Activated naive CD4-positive, alpha-beta T cell treated with anti-CD3 and anti-CD28 coated beads, Interleukin-2, amount 10 ng/mL, durations not matched to agents 7 days and 5 days (primary cell): Measurements from ENCODE around the gene SUPT4H1.

ENCODE experiments used
- CTCF ChIA-PET: fragments of 350-600 bp; sonication (Branson Sonifier 250); formaldehyde crosslinking; loops from one replicate; lab custom pipeline; 2021; ENCODE audit warnings: antibody characterized with exemption; lab: Charles Lee
- DNase-seq: peaks from one replicate; pipeline ENCODE4 v3.0.0-alpha.2; 2020
- H3K27ac Mint-ChIP-seq: one replicate; pipeline ENCODE4 v1.8.0; 2021; ENCODE audit warnings: mild to moderate bottlenecking, moderate library complexity, mixed read lengths
- H3K27me3 Mint-ChIP-seq: one replicate; pipeline ENCODE4 v1.8.0; 2021; ENCODE audit warnings: mild to moderate bottlenecking, mixed read lengths
- H3K36me3 Mint-ChIP-seq: one replicate; pipeline ENCODE4 v1.8.0; 2021; ENCODE audit warnings: mixed read lengths
- H3K4me1 Mint-ChIP-seq: one replicate; pipeline ENCODE4 v1.8.0; 2021; ENCODE audit warnings: mixed read lengths
- H3K4me3 Mint-ChIP-seq: one replicate; pipeline ENCODE4 v1.8.0; 2021; ENCODE audit warnings: mild to moderate bottlenecking, moderate library complexity, mixed read lengths
- H3K9me3 Mint-ChIP-seq: one replicate; pipeline ENCODE4 v1.8.0; 2021; ENCODE audit warnings: mixed read lengths

SUPT4H1 gene

DNA sequence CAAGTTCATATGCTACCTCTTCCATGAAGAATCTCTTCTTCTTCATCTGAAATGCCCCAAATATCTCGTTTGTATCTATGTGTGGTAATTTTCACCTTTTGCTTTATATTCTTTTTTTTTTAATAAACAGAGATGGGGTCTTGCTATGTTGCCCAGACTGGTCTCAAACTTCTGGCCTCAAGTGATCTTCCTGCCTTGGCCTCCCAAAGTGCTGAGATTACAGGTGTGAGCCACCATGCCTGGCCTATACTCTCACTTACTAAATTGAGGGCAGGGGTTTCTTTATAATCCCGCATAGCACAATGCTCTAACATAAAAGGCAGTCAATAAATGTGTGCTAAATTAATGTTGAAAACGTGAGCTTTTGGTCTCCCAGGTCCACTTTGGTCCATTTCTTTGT lies 34.7 kb upstream of the SUPT4H1 start:
- CTCF ChIA-PET = interaction anchor here (1.3 kb wide), 1 partner anchor 50 kb away, joined by 3 read pairs; no protein-coding TSS in a partner anchor
- H3K9me3 Mint-ChIP-seq = no peaks in the 10 kb centered on the region

DNA sequence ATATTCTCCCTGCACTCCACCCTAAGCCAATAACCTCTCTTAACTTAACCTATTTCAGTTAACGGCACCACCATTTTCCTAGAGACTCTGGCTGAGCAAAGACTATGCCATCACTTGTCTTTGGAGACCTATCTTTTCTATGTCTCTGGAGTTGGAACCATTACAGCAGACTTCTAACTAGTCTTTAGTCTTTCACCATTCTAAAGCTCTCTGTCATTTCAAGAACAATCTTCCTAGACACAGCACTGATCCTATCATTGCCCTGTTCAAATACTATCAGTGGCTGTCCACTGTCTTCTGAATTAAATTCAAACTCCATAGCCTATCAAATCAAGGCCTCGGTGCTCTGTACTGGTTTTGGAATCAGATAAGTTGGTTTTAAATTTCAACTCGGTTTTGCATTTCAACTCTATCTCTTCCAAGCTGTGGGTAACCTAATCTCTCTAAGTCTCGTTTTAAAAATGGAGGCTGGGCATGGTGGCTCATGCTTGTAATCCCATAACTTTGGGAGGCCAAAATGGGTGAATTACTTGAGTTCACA lies 33.4 kb upstream of the SUPT4H1 start:
- Mint-ChIP-seq H3K4me3 (no peak overlapping the region), H3K27me3 (no peaks in the 10 kb centered on the region), H3K27ac (no peak overlapping the region), H3K9me3 (no peaks in the 10 kb centered on the region), H3K36me3 (no peaks in the 10 kb centered on the region), H3K4me1 (peaks cover 28% of the 10 kb centered on the region)
- CTCF ChIA-PET = interaction anchor here (1.3 kb wide), 1 partner anchor 49 kb away, joined by 3 read pairs; no protein-coding TSS in a partner anchor
- no peak for DNase-seq

More for the DNA sequence above, 34.7 kb upstream of the SUPT4H1 start:
- H3K36me3 Mint-ChIP-seq = no peaks in the 10 kb centered on the region
- H3K4me3 Mint-ChIP-seq = no peak overlapping the region
- no peak overlapping the region for H3K27ac Mint-ChIP-seq
- DNase-seq = no peak
- peaks cover 18% of the 10 kb centered on the region for H3K4me1 Mint-ChIP-seq
- peaks cover 9% of the 10 kb centered on the region for H3K27me3 Mint-ChIP-seq

DNA sequence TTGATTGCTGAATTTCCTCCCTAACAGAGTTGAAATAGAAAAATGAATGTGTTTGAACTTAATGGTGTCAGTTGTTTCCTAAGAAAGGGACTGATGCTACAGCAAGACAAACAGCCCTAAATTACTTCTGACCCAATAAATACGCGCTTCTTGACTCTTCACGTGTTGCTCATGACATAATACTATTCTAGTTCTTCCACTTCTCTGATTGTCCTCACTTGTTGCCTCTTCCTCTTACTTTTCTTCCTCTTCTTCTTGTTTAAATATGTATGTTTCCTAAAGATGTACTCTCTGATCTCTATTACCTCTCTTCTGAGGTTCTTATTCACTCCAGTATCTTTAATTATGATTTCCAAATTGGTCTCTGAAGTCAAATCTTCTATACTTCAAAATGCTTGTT lies 32.9 kb upstream of the SUPT4H1 start:
- no peaks in the 10 kb centered on the region for H3K9me3 Mint-ChIP-seq
- H3K36me3 Mint-ChIP-seq = no peaks in the 10 kb centered on the region
- no peak overlapping the region for H3K4me3 Mint-ChIP-seq
- CTCF ChIA-PET = interaction anchor here (1.7 kb wide), 1 partner anchor 33 kb away, joined by 3 read pairs; the partner anchor contains the start of gene RNF43
- H3K27ac Mint-ChIP-seq = no peak overlapping the region
- H3K27me3 Mint-ChIP-seq = no peaks in the 10 kb centered on the region
- no peak for DNase-seq
- peaks cover 33% of the 10 kb centered on the region for H3K4me1 Mint-ChIP-seq

DNA sequence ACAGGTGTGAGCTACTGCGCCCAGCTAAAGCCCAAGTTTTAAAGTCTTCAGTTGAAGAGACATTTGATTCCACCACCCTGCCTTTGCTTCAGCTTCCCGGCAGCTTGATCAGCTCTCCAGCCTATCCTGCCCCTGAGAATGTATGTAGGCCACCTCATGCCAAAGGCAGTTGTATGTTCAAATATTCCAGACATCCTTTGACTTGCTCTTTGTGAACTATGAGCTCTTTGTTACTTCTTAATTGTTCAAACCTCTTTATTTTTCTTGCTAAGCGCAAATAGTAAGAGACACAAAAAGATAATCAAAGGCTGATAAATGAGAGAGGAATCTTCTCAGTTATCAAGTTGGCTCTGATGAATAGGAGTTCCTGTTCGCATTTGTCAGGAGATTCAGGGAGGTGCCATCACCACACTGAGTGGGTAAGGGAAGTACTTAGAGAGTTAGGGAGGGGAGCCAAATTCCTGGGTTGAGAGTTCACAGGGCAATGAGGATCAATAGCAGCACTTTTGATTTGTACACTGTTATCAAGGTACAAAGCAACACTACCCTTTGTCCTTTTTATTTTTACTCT lies 32.0 kb upstream of the SUPT4H1 start:
- CTCF ChIA-PET = interaction anchor here (1.0 to 1.7 kb wide), 4 partner anchors 17 to 67 kb away, joined by 3 to 6 read pairs (median 4); partner anchors contain the start of genes RNF43 and SUPT4H1
- Mint-ChIP-seq H3K27ac (no peak overlapping the region), H3K36me3 (no peaks in the 10 kb centered on the region), H3K4me3 (no peak overlapping the region), H3K9me3 (no peaks in the 10 kb centered on the region), H3K27me3 (no peaks in the 10 kb centered on the region), H3K4me1 (peaks cover 43% of the 10 kb centered on the region)
- DNase-seq = no peak

DNA sequence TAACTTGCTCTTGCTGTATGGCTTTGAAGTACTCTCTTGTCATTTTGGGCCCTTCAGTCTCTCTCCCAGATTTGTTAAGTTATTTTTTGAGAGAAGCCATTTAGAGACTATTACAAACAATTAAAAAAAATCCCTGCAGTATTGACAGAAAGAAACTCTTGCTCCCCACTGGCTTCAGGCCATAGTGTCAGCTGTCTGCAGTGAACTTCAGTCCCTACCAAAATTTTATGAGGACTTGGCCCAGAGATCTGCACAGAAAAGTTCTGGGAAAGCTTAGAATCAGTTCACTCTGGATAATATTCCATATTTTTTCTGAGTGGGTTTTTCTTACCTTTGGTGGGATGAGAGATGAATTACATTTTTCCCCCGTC lies 30.9 kb upstream of the SUPT4H1 start:
- no peaks in the 10 kb centered on the region for H3K27me3 Mint-ChIP-seq
- no peaks in the 10 kb centered on the region for H3K9me3 Mint-ChIP-seq
- no peak overlapping the region for H3K4me3 Mint-ChIP-seq
- H3K36me3 Mint-ChIP-seq = no peaks in the 10 kb centered on the region
- peaks cover 50% of the 10 kb centered on the region for H3K4me1 Mint-ChIP-seq
- H3K27ac Mint-ChIP-seq = peak overlapping the region; percentile 85
- CTCF ChIA-PET = interaction anchor here (1.4 kb wide), 1 partner anchor 78 kb away, joined by 3 read pairs; no protein-coding TSS in a partner anchor
- no peak for DNase-seq

DNA sequence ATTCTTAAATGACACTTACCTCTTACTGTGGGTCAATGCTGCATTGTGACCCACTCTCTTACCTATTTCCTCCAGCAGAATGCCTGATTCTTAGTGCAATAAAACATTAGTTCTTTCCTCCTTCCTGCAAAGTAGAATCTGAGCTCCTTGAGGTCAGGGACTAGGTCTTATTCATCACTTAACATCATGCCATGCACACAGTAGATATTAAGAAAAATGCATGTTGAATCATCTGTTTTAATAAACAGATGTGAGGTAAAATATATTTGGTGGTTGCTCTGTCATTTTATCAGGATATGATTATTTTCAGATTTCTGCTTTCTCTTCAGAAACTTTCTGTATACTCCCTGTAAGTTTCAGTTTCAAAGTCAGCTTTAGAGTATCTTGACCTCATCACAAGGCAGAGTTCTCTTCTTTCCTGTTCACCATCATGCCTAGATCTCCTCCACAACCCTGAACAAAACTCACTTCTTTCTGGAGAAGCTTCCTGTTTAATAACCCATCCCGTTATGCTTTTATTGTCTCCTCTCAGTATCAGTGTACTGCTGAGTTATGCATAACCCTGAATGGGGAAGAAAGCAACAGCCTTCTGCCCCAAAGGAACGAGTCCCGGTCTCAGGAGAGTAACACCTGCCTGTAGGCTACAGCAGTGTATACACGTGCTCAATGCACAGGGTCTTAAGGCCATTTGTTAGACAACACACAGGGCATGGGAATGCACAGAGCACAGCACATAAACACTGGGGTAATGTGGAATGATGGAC lies 30.3 kb upstream of the SUPT4H1 start:
- no peaks in the 10 kb centered on the region for H3K9me3 Mint-ChIP-seq
- H3K36me3 Mint-ChIP-seq = no peaks in the 10 kb centered on the region
- no peak overlapping the region for H3K4me3 Mint-ChIP-seq
- H3K27ac Mint-ChIP-seq = peak overlapping the region; percentile 85
- H3K27me3 Mint-ChIP-seq = no peaks in the 10 kb centered on the region
- H3K4me1 Mint-ChIP-seq = peaks cover 55% of the 10 kb centered on the region
- CTCF ChIA-PET = interaction anchor here (0.8 to 1.8 kb wide), 3 partner anchors 30 to 77 kb away, joined by 3 to 6 read pairs (median 3); partner anchors contain the start of genes RNF43 and SUPT4H1
- DNase-seq = no peak

DNA sequence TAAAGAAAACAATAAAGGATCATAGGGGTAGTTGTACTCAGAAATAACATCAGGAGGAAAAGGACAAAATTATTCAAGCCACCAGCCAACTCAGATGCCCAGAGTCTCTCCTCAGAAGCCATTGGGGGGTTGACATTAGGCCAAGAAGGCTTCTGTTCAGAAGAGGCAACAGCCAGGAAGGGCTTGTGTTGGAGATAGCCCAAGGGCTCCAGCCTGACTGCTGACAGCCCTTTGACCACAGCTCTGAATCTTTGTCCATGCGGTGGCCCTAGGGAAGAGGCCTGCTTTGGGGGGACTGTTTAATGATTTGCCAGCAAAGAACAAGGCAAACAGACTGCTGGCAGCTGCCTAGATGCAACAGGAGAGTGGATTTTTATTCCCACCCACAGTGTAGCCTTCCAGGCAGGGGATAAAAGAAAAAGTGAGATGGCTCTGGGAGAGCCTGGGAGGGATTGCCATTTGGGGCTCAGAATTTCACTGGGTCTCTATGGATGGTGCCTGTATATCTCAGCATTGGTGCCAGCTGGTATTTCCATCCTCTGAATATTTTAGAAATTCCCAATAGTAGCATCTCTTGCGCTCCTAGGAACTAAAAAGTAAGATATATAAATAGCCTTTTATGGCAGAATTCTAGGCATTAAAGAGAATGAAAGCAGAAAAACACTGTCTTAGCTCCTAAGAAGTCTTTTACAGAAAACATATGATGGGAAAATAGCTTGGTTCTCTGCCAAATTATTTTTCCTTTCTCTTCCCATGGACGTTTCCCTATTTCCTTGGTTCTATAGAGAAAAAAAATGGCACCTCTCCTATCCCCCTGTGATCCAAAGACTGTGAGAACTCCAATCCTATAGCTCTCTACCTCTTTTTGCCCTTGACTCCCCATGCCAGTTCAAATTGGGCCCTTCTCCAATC lies 29.4 kb upstream of the SUPT4H1 start:
- no peaks in the 10 kb centered on the region for H3K27me3 Mint-ChIP-seq
- no peak for DNase-seq
- H3K9me3 Mint-ChIP-seq = no peaks in the 10 kb centered on the region
- no peaks in the 10 kb centered on the region for H3K36me3 Mint-ChIP-seq
- CTCF ChIA-PET = interaction anchor here (0.8 to 1.8 kb wide), 3 partner anchors 30 to 76 kb away, joined by 3 to 6 read pairs (median 3); partner anchors contain the start of genes RNF43 and SUPT4H1
- H3K4me1 Mint-ChIP-seq = peaks cover 57% of the 10 kb centered on the region
- no peak overlapping the region for H3K4me3 Mint-ChIP-seq
- H3K27ac Mint-ChIP-seq = peak overlapping the region; percentile 85

DNA sequence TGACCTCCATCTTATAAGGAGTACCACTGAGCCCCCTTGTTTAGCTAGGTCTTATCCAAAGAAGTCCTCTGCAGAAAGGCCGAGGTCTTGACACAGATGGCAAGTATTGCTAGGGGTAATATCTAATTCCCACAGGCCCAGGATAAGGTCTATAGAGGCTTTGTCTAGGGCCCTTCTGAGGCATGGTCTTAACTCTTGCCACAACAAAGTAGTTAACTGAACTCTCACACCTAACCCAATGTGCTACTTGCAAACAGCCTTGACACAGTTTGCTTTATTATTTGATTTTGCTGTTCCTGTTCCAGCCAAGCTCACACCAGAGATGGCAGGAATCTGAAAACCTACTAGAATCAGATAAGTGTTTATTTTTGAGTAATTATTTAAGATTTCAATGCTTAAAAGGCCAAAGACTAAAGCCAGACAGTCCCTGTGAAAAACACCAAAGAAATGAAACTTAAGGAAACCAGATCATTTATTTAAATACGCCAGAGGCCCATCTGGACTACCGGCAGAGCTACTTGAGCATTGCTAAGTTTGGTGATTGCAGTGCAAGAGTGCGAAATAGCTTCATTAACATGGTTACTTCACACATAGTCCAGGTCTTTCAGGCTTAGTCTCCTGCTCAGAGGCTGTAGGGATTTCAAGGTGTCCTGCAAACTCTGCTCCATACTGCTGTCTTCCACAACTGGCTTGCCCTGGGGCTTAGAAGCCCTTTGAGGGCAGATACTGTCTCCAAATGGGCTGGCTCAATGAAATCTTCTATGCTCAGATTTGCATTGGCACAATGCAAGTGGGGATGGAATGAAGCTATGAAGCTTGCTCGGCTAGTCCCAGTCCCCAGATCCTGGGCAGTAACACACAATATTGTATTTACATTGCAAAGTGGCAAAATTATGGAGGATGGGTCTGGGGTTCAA lies 28.5 kb upstream of the SUPT4H1 start:
- Mint-ChIP-seq H3K4me1 (peaks cover 57% of the 10 kb centered on the region), H3K27me3 (peaks cover 4% of the 10 kb centered on the region), H3K36me3 (no peaks in the 10 kb centered on the region), H3K9me3 (no peaks in the 10 kb centered on the region), H3K4me3 (no peak overlapping the region), H3K27ac (no peak overlapping the region)
- CTCF ChIA-PET = interaction anchor here (1.3 to 2.3 kb wide), 5 partner anchors 14 to 76 kb away, joined by 3 to 7 read pairs (median 6); partner anchors contain the start of gene RNF43
- DNase-seq = no peak

DNA sequence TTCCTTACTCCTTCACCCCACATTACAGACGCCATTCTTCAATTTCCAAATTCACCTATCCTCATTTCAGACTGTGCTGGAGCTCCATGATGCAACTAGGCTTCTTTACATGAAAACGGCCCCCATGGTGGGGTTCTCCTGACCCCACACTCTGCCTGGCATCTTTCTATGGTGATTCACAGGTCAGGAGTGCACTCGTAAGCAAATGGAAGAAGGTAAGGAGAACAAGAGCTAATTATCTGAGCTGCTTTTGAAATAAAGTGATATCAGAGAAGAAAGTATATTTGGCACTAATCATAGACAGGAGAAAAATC lies 27.5 kb upstream of the SUPT4H1 start:
- Mint-ChIP-seq H3K4me1 (peaks cover 57% of the 10 kb centered on the region), H3K4me3 (no peak overlapping the region), H3K9me3 (no peaks in the 10 kb centered on the region)

DNA sequence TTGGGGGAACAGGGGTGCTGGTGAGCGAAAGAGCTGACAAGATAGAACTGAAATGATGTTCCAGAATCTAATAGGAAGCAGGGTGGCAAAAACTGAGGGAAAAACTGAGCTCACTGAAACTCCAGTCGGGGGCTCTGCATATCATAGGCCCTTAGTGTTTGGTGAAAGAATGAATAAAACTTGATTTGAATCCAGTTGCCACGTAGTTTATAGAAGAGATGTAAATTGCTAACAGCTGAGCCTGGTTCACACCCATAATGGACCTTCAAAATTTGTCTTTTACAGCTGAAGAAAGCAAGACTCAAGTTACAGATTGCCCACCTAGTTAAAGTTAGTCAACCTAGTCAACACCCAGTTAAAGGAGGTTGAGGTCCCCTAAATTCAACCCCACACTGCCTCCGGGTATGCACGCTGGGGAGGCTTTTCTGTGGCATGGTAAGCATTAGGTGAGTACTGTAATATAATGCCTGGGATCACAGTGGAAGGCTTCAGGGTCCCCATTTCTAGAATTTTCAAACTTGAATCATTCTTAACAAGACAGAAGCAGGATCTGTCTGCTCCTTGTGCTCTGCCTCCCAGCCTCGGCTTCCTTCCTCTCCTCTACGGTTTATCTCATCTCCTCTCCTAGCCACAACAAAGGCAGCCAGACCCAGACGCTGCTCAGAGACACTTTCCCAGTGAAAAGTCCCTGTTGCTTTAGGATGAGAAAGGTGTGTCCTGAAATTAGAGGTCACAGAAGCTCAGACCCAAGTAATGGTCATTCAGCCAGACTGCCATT lies 26.9 kb upstream of the SUPT4H1 start:
- H3K9me3 Mint-ChIP-seq = no peaks in the 10 kb centered on the region
- H3K4me1 Mint-ChIP-seq = peaks cover 57% of the 10 kb centered on the region
- peak overlapping the region; percentile 21 for H3K27ac Mint-ChIP-seq
- H3K36me3 Mint-ChIP-seq = no peaks in the 10 kb centered on the region
- CTCF ChIA-PET = interaction anchor here (1.3 to 2.3 kb wide), 4 partner anchors 13 to 74 kb away, joined by 3 to 7 read pairs (median 6); partner anchors contain the start of gene RNF43
- H3K4me3 Mint-ChIP-seq = no peak overlapping the region
- DNase-seq = peak; percentile 35
- peaks cover 4% of the 10 kb centered on the region for H3K27me3 Mint-ChIP-seq

More for the DNA sequence above, 27.5 kb upstream of the SUPT4H1 start:
- CTCF ChIA-PET = interaction anchor here (1.3 to 2.3 kb wide), 4 partner anchors 13 to 75 kb away, joined by 3 to 7 read pairs (median 6); partner anchors contain the start of gene RNF43
- Mint-ChIP-seq H3K27me3 (peaks cover 4% of the 10 kb centered on the region), H3K36me3 (no peaks in the 10 kb centered on the region), H3K27ac (peak overlapping the region; percentile 21)
- DNase-seq = no peak

DNA sequence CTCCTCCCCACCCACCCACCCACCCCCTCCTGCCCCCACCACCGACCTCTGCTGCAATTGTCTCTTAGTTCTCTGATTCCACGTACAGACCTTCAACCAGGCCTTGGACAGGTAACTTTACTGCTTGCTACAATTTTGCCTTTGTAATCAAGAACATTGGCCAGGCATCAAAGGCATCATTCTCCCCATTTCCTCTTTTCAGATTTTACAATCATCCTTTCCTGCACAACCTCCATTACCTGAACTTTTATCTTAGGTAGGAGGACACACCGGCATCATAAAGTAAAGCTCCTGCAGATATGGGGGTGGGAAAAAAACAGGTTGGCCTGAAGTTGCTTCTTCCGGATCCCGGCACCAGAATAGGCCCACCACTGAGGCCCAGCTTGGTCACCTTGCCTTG lies 25.7 kb upstream of the SUPT4H1 start:
- H3K27me3 Mint-ChIP-seq = peaks cover 4% of the 10 kb centered on the region
- DNase-seq = no peak
- no peak overlapping the region for H3K4me3 Mint-ChIP-seq
- peaks cover 49% of the 10 kb centered on the region for H3K4me1 Mint-ChIP-seq
- H3K36me3 Mint-ChIP-seq = no peaks in the 10 kb centered on the region
- H3K9me3 Mint-ChIP-seq = no peaks in the 10 kb centered on the region
- CTCF ChIA-PET = interaction anchor here (0.9 to 2.3 kb wide), 3 partner anchors 15 to 128 kb away, joined by 3 to 6 read pairs (median 3); no protein-coding TSS in a partner anchor
- no peak overlapping the region for H3K27ac Mint-ChIP-seq

DNA sequence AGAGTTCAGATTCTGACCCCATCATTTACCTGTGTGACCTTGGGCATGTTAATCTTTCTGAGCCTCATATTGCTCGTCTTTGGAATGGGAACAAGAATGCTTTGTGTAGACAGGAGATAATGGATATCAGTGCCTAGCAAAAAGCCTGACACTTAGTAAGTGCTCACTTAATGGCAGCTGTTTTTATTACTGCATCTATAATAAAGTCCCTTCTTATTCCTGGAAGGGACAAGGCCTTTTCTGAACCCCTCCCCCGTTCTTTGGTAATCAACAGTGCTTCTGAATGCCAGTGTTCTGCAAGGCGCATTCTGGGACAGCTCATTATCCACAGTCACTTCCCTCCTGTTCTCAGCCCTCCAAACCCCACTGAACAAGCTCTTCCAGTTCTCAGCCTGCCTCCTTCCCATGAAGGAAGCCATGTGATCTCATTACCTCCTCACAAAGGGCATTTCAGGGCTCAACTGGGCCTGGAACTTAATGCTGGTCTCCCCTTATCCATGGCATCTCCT lies 25.1 kb upstream of the SUPT4H1 start:
- Mint-ChIP-seq H3K27me3 (peaks cover 4% of the 10 kb centered on the region), H3K27ac (no peak overlapping the region), H3K4me1 (peaks cover 43% of the 10 kb centered on the region), H3K36me3 (no peaks in the 10 kb centered on the region), H3K4me3 (no peak overlapping the region), H3K9me3 (no peaks in the 10 kb centered on the region)
- DNase-seq = no peak
- CTCF ChIA-PET = interaction anchor here (0.9 to 1.2 kb wide), 3 partner anchors 16 to 127 kb away, joined by 3 to 4 read pairs (median 3); partner anchors contain the start of gene RNF43
